ENCODE measurements around the gene ISX.
"Not testable (repeated sequence)": the region's sequence is repeated elsewhere in the genome, so short reads cannot be mapped to it uniquely, and the experiment has no call there.

ISX gene

GRCh38 chr22:35065796-35066218 lies at the start of gene ISX:
ISX (plus strand) TSS chr22:35066158; CDS start chr22:35067088, 930 bp downstream.
- DNase-seq (ENCODE audit: low spot score), result no peak

GRCh38 chr22:35016909-35017308 lies 49.0 kb upstream of the ISX start:
- no peak for DNase-seq (ENCODE audit: low spot score)

- DNase-seq (ENCODE audit: low spot score), result no peak
Observed at GRCh38 chr22:35018995-35019394, 47.0 kb upstream of the ISX start.

- no peak for DNase-seq (ENCODE audit: low spot score)
Observed at GRCh38 chr22:35020517-35020916, 45.4 kb upstream of the ISX start.

GRCh38 chr22:35021161-35021560 lies 44.8 kb upstream of the ISX start:
- DNase-seq (ENCODE audit: low spot score), result no peak

GRCh38 chr22:35022291-35022690 lies 43.7 kb upstream of the ISX start:
- DNase-seq (ENCODE audit: low spot score), result no peak

DNA sequence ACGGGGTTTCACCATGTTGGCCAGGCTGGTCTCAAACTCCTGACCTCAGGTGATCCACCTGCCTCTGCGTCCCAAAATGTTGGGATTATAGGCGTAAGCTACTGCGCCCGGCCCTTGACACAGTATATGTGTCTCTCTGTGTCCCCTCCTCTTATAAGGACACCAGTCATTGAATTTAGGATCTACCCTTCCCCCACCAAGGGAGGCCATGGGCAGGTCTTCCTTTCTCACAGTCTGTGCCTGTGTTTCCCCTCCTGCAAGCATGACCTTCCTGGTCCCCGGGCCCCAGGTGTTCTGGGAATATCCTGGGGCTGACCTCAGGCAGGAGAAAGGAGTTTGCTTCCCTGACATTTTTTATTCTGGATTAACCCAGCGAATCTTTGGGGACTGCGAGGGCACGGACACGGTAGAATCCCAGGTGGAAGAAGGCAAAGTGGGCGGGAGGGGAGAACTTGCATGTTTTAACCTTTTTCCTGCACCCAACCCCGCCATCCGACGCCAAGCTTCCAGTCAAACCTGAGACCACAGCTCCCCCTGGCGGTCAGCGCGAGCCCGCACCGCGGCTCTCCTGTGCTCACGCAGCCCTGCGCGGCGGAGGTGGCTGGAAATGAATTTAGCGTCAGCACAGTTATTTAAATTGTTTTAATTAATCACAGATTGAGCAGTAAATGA lies 42.1 kb upstream of the ISX start:
- peak; percentile 71 for DNase-seq (ENCODE audit: low spot score)

DNA sequence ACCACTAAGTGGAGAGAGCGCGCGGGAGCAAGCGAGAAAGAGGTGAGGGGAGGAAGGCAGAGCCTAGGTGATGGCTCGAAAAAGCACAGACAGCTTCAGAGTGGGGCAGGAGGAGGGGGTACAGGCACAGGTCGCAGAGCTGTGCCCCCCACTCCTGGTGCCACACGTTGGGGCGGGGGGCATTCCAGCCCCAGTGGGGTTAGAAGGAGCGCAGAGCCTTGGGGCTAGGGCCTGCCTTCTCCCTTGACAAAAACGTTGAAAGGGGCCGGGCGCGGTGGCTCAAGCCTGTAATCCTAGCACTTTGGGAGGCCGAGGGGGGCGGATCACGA lies 41.6 kb upstream of the ISX start:
- DNase-seq (ENCODE audit: low spot score), result no peak

DNA sequence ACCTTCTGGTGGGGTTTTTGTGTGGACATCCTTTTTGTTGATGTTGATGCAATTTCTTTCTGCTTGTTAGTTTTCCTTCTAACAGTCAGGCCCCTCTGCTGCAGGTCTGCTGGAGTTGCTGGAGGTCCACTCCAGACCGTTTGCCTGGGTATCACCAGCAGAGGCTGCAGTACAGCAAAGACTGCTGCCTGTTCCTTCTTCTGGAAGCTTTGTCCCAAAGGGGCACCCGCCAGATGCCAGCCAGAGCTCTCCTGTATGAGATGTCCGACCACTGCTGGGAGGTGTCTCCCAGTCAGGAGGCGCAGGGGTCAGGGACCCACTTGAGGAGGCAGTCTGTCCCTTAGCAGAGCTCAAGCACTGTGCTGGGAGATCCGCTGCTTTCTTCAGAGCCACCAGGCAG lies 35.8 kb upstream of the ISX start:
- not testable (repeated sequence) for DNase-seq (ENCODE audit: low spot score)

- DNase-seq (ENCODE audit: low spot score), result no peak
Observed at GRCh38 chr22:35032571-35032970, 33.4 kb upstream of the ISX start.

GRCh38 chr22:35033635-35034296 lies 32.2 kb upstream of the ISX start:
- no peak for DNase-seq (ENCODE audit: low spot score)

DNA sequence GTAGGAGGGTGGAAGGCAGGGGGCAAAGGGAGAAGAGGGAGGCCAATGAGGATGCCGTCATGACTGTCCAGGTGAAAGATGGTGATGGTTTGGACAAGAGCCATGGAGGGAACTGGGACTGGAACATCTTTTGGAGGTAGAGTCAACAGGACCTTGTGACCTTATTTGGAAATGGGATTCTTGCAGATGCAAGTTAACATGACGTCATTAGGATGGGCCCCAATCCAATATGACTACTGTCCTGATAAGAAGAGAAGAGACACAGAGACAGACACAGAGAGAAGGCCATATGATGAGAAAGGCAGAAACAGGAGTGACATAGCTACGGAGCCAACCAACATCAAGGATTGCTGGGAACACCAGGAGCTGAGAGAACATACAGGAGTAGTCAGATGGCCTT lies 31.0 kb upstream of the ISX start:
- DNase-seq (ENCODE audit: low spot score), result no peak

DNA sequence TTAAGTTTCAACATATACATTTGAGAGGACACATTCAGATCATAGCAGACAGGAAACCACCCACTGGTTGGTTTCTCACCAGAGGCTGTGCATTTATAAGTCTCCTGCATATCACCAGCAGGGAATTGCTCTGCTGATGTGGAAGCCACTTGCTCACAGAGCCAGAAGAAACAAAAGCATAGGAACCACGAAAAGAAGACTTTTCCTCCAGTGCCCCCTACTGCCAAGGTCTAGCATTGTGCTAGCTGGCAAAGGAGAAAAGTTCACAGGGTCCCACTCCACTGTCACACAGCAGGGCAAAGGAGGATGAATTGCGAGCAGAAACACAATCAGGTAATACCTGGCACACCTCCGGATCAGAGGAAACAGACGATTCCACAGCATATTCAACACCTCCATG lies 28.9 kb upstream of the ISX start:
- no peak for DNase-seq (ENCODE audit: low spot score)

DNA sequence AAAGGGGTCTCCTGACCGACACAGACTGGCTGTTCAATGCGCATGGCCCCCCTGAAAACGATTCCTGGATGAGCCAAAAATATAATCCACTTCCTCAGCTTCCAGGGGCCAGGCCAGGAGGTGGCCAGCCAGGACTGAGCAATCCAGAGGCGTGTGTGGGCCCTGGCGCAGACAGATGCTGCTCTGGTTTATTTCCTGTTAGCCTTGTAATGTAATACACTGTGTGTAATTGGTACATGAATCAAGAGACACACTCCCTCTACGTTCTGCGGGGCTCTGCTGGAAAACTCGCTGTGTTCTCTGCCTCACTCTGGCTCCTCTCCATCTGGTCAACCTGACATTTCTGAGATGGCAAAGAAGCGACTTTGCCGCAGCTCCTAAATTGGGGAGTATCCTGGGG lies 26.3 kb upstream of the ISX start:
- DNase-seq (ENCODE audit: low spot score), result no peak

DNA sequence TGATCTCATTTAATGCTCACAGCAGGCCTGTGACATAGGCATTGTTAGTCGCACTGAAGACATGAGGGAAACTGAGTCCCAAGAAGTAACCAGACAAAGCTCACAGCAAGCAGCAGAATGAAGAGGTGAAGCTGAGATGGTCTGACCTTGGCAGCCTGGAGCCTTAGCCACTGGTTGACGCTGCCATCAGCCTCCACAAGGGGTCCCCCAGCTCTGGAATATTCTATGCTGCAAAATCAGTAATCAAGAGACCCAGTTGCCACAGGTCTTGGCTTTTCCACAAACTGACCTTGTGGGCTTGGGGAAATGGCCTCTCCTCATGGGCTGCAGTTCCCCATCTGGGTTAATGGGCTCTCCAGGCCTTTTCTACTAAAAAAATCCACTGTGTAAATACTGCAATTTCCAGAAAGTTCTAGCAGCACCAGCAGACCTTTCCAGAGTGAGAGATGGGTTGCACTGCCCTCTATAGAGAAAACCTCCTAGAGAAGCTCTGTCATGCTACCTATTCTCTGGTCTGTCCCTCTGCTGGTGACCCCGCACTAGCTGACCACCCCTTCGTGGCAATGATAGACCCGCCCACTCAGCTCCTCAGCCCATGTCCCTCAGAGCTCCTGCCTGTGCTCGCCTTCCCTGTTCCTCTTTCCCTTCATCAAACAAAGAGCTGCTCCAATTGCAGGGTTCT lies 22.6 kb upstream of the ISX start:
- no peak for DNase-seq (ENCODE audit: low spot score)

- no peak for DNase-seq (ENCODE audit: low spot score)
Observed at GRCh38 chr22:35043934-35044319, 22.0 kb upstream of the ISX start.

GRCh38 chr22:35044607-35045390 lies 21.2 kb upstream of the ISX start:
- DNase-seq (ENCODE audit: low spot score), result no peak

DNA sequence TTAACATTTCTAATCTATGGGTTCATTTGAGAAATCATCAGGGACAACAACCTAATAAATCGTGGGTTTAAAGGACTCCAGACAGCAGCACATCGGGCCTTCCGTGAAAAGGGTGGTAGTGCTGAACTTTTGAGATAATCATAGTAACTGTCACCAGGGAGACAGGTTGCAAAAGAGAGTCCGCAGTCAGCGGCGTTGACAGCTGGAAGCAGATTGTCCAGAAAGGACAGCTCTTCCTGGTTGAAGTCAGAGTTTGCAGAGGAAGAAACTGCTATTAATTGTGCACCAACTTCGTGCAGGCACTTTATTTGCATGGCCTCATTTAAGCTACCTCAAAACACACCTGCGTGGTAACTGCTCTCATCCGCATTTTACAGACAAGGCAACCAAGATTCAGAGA lies 20.5 kb upstream of the ISX start:
- DNase-seq (ENCODE audit: low spot score), result no peak

DNA sequence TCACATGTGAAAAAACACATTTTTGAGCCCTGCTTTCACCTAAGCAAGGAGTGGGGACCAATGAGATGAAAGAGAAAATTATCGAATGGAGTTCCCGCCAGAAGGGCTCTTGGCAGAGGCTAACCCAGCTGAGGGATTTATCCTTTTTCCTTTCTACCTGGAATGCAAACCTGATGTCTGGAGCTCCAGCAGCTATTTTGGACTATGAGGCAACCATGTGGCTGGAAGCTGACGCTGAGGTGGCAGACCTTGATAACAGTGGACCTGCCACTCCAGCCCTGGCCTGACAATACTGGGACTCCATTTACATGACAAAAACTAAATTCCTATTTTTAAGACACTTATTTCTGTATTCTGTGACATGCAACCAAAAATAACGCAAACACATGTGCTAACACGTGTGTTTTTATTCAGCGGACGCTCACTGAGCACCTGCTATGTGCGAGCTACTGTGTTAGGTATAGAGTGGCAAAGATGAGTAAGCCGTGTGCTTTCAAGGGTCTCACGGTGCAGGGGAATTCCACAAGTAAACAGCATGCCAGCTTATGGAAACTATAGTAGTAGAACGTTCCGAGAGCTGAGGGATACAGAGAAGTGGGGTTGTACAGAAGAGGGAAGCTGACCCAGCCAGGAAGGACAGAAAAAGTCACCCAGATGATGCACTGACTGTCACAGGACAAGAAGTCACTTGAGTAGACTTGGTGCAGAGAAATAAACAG lies 19.1 kb upstream of the ISX start:
- DNase-seq (ENCODE audit: low spot score), result no peak

GRCh38 chr22:35050038-35050437 lies 15.9 kb upstream of the ISX start:
- DNase-seq (ENCODE audit: low spot score), result not testable (repeated sequence)

DNA sequence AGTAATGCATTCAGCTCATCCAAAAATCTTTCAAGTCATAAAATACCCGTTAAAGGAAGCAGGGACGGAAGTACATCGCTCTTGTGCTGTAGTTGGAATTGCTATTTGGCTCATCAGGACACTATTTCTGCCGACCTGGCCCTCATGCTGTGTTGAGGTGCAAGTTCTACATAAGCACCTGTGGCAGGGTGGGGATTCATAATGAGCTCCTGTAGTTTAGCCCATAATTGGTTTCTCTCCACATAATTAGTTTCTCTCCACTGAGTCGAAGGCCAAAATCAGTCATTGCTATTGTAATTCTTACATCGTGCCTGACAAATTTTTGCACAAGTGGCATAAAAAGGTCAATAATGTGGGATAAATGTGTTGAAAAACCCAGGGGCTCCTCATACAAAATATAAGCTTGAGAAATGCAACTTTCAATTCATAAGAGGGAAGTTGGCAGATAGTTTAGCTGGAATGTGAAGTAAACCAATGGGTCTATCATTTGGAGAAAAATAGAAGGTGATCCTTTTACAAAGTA lies 14.9 kb upstream of the ISX start:
- no peak for DNase-seq (ENCODE audit: low spot score)

DNA sequence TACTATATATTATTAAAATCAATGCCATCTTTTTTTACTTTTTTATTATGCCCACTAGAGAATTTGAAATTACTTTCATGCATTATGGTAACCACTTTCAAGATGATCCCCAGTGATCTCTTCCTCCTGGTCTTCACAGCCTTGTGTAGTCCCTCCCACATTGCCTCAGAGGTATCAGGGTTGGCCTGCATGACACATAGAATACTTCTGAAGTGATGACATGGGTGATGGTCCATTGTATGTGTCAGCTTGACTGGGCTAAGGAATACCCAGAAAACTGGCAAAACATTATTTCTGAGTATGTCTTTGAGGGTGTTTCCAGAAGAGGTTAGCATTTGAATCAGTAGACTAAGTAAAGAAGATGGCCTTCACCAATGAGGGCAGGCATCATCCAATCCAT lies 14.2 kb upstream of the ISX start:
- DNase-seq (ENCODE audit: low spot score), result peak; percentile 45
